T-helper 1 cell (primary cell): ENCODE data around the gene FHOD3.

Source experiments
- DNase-seq, 5 donors: peaks; one replicate each; pipeline ENCODE4 v3.0.0-alpha.2; 2012 to 2020

Gene FHOD3

GRCh38 chr18:36769172-36769571 lies 471.7 kb downstream of the FHOD3 start:
- DNase-seq = no peak

DNA sequence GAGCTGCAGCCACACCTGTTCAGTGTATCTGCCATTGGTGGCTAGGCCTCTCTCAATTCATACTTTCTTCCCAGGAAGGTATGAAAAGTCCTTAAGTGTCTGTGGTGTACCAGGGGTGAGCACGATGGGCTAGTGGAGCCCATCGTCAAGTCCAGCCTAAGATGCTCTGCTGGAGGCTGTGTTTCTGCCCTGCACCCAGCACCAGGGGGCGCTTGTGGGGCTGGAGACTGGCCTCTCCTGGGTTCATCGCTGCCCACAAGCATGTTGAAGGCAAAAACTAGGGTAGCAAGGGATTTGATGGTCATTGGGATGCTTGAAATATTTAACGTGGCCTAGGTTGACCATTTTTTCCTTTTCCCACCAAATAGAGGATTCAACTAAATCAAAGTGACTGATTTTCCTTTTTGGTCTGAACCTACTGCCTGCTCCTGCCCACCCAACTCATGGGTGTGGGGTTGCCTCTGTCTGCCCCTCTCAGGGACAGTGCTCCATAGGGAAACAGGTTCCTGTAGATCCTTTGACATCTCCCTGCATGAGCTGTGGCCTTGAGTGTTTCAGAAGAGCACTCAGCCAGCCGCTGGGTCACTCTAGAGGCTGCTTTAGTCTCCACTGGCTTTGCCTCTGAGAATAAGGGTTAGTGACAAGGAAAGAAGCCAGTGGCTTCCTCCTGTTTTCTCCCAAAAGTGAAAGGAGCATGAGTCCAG lies 472.2 kb downstream of the FHOD3 start:
- no peak for DNase-seq

- DNase-seq = no peak
Observed at GRCh38 chr18:36770315-36770946, 472.9 kb downstream of the FHOD3 start.

DNA sequence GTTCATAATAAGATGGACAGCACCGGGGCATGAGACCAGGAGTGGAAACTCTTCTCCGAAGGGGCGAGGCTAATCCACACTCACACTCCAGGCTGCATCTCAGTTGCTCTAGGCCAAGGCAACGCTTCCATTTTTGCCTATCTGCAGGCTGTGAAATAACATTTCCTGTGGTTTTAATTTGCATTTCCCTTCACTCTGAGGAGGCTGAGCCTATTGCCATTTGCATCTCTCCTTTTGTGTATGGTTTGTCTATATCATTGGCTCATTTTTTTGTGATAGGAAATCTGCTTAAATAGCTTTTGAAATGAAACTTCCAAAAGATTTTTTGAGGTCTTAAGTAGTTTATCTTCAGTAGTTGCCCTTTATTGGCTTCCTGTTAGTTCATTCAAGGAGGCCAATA lies 473.7 kb downstream of the FHOD3 start:
- DNase-seq = no peak

DNA sequence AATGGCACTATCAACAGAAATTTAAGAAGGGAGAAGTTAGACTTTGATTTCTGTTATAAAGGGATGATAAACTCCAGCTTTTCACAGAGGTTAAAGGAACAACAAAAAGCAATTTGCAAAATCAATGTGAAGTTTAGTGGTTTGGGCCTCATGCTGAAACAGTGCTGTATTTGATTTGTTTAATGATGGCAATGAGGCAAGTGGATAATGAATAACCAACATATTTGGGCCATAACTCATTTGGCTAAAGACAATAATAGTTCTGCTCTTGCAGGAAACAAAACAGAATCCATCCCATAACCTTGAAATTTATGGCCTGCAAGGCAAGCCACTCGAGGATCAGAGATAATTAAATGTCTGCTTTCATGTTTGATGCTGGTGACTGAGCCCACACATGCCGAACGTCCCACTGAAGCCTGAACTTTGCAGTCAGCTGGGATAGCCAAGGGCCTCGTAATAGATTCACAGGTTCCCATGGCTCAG lies 474.8 kb downstream of the FHOD3 start:
- DNase-seq = no peak

- DNase-seq = no peak
Observed at GRCh38 chr18:36775396-36775795, 477.9 kb downstream of the FHOD3 start.

DNA sequence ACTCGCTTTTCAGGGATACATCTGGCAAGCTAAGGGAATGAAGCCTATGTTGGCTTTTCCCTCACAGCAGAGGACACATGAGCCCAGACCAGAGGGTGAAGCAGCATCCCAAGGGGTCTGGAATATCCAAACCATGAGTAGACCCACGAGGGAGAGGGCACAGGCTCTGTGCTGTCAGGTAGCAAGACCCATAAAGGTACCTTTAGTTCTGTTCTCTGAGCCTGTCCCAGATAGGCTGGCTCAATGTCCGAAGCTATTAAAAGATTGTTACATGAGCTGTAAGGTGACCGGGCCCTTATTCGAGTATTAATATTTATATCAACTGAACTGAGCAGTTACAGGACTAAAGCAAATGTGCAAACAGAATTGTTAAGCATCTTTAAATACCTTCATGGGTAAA lies 479.1 kb downstream of the FHOD3 start:
- DNase-seq = no peak

- no peak for DNase-seq
Observed at GRCh38 chr18:36777566-36777965, 480.1 kb downstream of the FHOD3 start.

DNA sequence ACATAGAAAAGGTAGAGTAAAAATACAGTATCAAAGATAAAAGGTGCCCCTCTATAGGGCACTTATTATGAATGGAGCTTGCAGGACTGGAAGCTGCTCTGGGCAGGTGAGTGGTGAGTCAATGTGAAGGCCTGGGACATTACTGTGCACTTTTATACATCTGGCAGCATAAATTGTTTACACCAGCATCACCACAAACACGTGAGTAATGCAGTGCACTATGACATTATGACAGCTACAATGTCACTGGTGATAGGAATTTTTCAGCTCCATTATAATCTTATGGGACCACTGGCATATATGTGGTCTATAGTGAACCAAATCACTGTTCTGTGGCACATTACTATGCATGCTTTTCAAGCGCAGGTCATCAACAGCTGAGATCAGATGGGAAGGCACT lies 483.2 kb downstream of the FHOD3 start:
- DNase-seq = no peak

GRCh38 chr18:36782710-36783109 lies 485.2 kb downstream of the FHOD3 start:
- DNase-seq = no peak

- no peak for DNase-seq
Observed at GRCh38 chr18:36783792-36784191, 486.3 kb downstream of the FHOD3 start.

DNA sequence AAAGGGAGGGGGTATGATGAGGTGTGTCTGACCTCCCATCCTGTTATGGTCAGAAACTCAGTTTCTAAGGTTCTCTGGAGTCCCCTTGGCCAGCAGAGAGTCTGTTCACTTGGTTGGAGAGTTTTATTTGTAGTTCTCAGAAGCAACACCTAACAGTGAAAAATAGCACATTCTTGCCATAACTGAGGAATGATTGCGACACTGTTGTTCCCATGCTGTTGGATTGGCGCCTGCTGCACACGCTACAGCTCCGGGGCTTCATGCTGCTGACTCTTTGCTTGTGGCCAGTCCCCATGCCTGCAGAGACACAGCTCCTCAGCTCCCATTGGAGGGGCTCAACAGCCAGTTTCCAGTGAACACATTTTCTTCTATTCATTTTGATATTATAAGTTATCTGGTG lies 489.2 kb downstream of the FHOD3 start:
- DNase-seq = no peak

DNA sequence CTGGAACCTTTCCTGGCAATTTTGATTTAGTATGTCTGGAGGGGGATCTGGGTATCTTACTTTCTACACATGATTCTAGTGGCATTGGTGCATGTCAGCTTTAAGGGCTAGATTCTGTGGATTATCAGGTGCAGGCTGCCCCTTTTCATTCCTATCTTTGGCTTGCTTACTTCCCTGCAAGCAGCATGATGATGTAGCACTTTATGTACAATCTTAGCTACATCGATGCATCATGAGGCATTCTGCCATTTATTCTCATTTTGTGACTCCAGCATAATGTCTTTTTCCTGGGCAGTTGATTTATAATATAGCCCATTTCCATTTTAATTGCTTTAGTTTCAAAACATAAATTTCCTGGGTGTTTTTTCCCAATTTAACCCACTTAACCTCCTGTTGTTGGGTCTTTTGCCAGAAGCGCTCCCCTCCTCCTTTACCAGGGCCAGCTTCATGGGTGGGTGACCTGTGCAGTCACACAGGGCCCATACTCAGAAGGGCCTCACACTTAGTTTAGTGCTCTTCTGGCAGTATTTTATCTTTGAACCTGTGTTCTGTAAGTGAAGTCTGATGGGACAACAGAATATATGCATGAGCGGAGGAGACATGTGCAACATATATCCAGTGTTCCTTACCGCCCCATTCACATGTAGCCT lies 495.2 kb downstream of the FHOD3 start:
- no peak for DNase-seq

- DNase-seq = no peak
Observed at GRCh38 chr18:36798738-36799473, 501.4 kb downstream of the FHOD3 start.

DNA sequence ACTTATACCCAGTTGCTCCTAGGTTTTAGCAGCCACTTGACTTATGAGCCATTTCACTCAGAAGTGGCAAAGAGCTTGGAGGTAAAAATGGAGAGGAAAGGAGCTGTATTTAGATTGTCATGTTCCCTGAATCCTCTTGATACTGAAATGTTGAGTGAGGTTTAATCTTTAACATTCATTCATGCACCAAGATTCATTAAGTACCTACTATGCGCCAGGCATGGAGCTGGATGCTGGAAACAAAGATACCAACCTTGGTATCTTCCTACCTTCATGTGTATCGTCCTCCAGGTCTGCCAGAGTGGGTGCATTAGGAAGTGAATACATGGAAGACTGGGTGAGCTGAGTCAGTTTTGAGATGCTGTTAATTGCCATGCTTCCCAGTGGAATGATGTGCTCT lies 507.6 kb downstream of the FHOD3 start:
- no peak for DNase-seq

DNA sequence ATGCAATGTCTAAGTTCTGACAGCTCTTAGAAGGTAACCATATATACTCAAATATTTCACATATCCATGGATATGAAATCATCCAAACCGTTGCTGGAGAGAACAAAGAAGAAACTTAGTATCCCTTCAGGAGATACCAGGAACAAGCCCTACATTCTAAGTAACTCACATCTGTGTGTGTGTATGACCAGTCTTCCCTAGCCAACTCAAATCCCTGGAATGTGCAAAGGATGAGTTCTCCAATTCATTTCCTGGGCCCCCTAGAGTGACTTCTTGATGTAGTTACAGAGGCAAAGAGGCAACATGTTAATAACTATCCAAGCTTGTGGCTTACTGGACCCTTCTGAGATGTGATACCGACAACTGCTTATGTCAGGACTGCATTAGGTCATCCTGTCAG lies 511.2 kb downstream of the FHOD3 start:
- DNase-seq = no peak

DNA sequence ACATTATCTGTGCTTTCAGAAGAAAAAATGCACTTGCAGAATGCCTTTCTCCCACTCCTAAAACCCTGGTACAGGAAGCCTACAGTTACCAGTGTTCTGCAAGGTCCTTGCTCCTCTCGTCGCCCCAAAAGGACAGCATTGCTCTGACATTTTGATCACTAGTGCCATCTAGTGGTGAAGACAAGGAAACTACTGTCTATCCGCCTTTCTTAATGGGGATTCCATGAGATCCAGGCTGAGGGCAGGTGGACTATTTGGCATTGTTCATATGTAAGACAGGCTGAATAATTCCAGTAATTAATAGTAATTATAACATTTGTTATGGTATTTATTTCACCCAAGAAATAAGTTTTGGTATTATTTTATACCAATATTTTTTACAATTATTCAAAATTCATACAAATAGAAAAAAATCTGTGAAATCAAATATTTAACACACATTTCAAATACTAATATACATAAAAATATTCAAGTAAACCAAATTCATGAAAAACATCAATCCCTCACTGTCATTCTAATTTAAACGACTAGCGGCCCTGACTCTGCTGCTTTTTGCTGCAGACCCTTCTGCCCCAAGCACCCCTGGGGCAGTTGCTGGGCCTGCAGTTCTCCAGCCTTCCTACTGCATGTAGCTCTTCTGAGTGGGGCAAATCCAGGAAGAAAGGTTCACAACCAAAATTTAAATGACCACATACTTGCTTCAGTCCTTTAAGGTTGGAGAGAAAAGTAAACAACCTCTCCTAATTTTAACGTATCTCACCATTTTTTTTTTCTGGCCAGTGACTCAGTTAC lies 512.3 kb downstream of the FHOD3 start:
- DNase-seq = peak in 4 of 5 donors; percentile 10 to 63 (median 23)

GRCh38 chr18:36811430-36811829 lies 513.9 kb downstream of the FHOD3 start:
- DNase-seq = no peak

- no peak for DNase-seq
Observed at GRCh38 chr18:36811955-36812354, 514.4 kb downstream of the FHOD3 start.

DNA sequence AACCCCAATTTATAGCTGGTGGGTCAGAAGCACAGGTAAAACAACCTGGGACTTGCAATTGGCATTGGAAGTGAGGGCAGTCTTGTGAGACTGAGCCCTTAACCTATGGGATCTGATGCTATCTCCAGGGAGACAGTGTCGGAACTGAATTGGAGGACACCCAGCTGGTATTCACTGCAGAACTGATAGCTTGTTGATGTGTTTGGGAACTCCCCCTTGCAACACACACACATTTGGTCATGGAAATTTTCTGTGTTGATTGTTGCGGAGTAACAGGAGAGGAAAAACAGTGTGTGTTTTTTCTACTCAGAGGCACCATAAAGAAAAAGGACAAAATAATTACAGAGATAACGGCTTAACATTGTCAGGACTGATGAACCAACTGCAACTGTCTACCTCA lies 515.2 kb downstream of the FHOD3 start:
- no peak for DNase-seq

- DNase-seq = no peak
Observed at GRCh38 chr18:36813101-36813775, 515.7 kb downstream of the FHOD3 start.

GRCh38 chr18:36813824-36814223 lies 516.3 kb downstream of the FHOD3 start:
- DNase-seq = no peak
